ENCODE measurements around the gene LATS1. TPM values are rescaled to one million over a fixed set of nuclear protein-coding genes. Genes with fewer than 3 reads are reported as not detected.

Gene LATS1
- polyA plus RNA-seq, 1 donor from 2014 or later, result 12.8 TPM

DNA sequence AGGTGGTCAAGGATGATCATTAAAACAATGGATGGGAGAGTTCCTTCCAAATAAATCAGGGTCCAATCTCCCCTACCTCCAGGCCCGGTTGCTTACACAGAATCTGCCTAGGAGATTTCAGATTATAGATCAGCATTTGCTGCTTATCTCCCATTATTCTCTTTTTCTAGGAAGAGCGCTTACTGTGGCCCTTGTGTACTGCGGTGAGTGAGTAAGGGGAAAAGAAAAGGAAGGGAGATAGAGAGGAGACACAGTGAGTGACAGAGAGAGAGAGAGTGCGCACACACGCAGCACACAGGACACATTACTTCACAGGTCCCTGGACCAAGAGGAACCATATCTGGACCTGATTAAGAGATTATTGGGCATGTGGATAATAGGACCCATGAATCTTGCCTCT, 6.2 kb downstream of the LATS1 start:
- peaks cover 85% of the 10 kb centered on the region for H3K79me2 ChIP-seq (replicated peaks; ENCODE audit: insufficient read depth, low read length)
- H4K20me1 ChIP-seq (ENCODE audit: insufficient read depth), result no peaks in the 10 kb centered on the region
- H3K36me3 ChIP-seq (ENCODE audit: insufficient read depth, low read length), result no peaks in the 10 kb centered on the region

GRCh38 chr6:149701714-149702113, 16.2 kb downstream of the LATS1 start:
- Histone ChIP-seq H3K79me2 (replicated peaks; ENCODE audit: insufficient read depth, low read length) (peaks cover 87% of the 10 kb centered on the region), H3K9me3 (ENCODE audit: low read length) (no peaks in the 10 kb centered on the region), H3K4me2 (ENCODE audit: low read length) (no peak overlapping the region), H3K27me3 (ENCODE audit: insufficient read depth, low read depth, low read length) (no peaks in the 10 kb centered on the region), H3K9ac (ENCODE audit: low read length) (no peak overlapping the region), H3K4me3 (ENCODE audit: low read length) (no peak overlapping the region), H4K20me1 (ENCODE audit: insufficient read depth) (no peaks in the 10 kb centered on the region), H3K9me2 (ENCODE audit: insufficient read depth, low read length) (no peaks in the 10 kb centered on the region), H3K27ac (ENCODE audit: low read length) (no peak overlapping the region), H2AFZ (ENCODE audit: low read depth, low read length) (no peak overlapping the region), H3K36me3 (ENCODE audit: insufficient read depth, low read length) (no peaks in the 10 kb centered on the region), H3F3A (ENCODE audit: insufficient read depth, low read length, poor library complexity, severe bottlenecking) (no peaks in the 10 kb centered on the region)
- TF ChIP-seq, protein P1, sequence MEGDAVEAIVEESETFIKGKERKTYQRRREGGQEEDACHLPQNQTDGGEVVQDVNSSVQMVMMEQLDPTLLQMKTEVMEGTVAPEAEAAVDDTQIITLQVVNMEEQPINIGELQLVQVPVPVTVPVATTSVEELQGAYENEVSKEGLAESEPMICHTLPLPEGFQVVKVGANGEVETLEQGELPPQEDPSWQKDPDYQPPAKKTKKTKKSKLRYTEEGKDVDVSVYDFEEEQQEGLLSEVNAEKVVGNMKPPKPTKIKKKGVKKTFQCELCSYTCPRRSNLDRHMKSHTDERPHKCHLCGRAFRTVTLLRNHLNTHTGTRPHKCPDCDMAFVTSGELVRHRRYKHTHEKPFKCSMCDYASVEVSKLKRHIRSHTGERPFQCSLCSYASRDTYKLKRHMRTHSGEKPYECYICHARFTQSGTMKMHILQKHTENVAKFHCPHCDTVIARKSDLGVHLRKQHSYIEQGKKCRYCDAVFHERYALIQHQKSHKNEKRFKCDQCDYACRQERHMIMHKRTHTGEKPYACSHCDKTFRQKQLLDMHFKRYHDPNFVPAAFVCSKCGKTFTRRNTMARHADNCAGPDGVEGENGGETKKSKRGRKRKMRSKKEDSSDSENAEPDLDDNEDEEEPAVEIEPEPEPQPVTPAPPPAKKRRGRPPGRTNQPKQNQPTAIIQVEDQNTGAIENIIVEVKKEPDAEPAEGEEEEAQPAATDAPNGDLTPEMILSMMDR (IDR thresholded peaks at IDR 0.05; ENCODE audit: poor library complexity, severe bottlenecking), result no peak
- TF ChIP-seq MXI1 (conservative IDR thresholded peaks at IDR 0.05; ENCODE audit: poor library complexity, severe bottlenecking), result no peak

More for the DNA sequence above, 6.2 kb downstream of the LATS1 start:
- H3K4me3 ChIP-seq (ENCODE audit: low read length), result no peak overlapping the region
- H3F3A ChIP-seq (ENCODE audit: insufficient read depth, low read length, poor library complexity, severe bottlenecking), result no peaks in the 10 kb centered on the region
- no peak overlapping the region for H3K4me2 ChIP-seq (ENCODE audit: low read length)
- no peak for TF ChIP-seq POLR2AphosphoS5 (IDR thresholded peaks at IDR 0.05)
- H2AFZ ChIP-seq (ENCODE audit: low read depth, low read length), result no peak overlapping the region
- H3K27me3 ChIP-seq (ENCODE audit: insufficient read depth, low read depth, low read length), result no peaks in the 10 kb centered on the region
- H3K27ac ChIP-seq (ENCODE audit: low read length), result no peak overlapping the region
- H3K9ac ChIP-seq (ENCODE audit: low read length), result no peak overlapping the region
- no peaks in the 10 kb centered on the region for H3K9me2 ChIP-seq (ENCODE audit: insufficient read depth, low read length)
- no peaks in the 10 kb centered on the region for H3K9me3 ChIP-seq (ENCODE audit: low read length)

GRCh38 chr6:149699150-149699549, 18.8 kb downstream of the LATS1 start:
- H3K9me2 ChIP-seq (ENCODE audit: insufficient read depth, low read length), result no peaks in the 10 kb centered on the region
- peaks cover 79% of the 10 kb centered on the region for H3K79me2 ChIP-seq (replicated peaks; ENCODE audit: insufficient read depth, low read length)
- no peaks in the 10 kb centered on the region for H4K20me1 ChIP-seq (ENCODE audit: insufficient read depth)
- no peak for TF ChIP-seq SMC3 (conservative IDR thresholded peaks at IDR 0.05; ENCODE audit: poor library complexity)
- TF ChIP-seq MXI1 (conservative IDR thresholded peaks at IDR 0.05; ENCODE audit: poor library complexity, severe bottlenecking), result no peak
- no peak for TF ChIP-seq EZH2 (IDR thresholded peaks at IDR 0.05; ENCODE audit: borderline replicate concordance, insufficient read depth, low read length, poor library complexity, severe bottlenecking)
- TF ChIP-seq, protein P1 (IDR thresholded peaks at IDR 0.05; ENCODE audit: poor library complexity, severe bottlenecking), result no peak
- no peak for TF ChIP-seq TAF1 (IDR thresholded peaks at IDR 0.05; ENCODE audit: low read depth)
- peaks cover 3% of the 10 kb centered on the region for H3K36me3 ChIP-seq (ENCODE audit: insufficient read depth, low read length)
- H3F3A ChIP-seq (ENCODE audit: insufficient read depth, low read length, poor library complexity, severe bottlenecking), result no peaks in the 10 kb centered on the region
- no peak overlapping the region for H3K4me3 ChIP-seq (ENCODE audit: low read length)
- H3K27me3 ChIP-seq (ENCODE audit: insufficient read depth, low read depth, low read length), result no peaks in the 10 kb centered on the region
- no peak overlapping the region for H3K27ac ChIP-seq (ENCODE audit: low read length)
- H3K9me3 ChIP-seq (ENCODE audit: low read length), result no peaks in the 10 kb centered on the region
- no peak overlapping the region for H3K4me2 ChIP-seq (ENCODE audit: low read length)
- H2AFZ ChIP-seq (ENCODE audit: low read depth, low read length), result no peak overlapping the region
- H3K9ac ChIP-seq (ENCODE audit: low read length), result no peak overlapping the region

Measured in neural cell (in vitro differentiated cells).